ENCODE measurements around the gene ENTPD3.

The ENTPD3 gene

GRCh38 chr3:40404591-40405198 lies 17.7 kb downstream of the ENTPD3 start:
- DNase-seq (ENCODE audit: extremely low read depth in 1 of 2, low read depth in 1 of 2) = no peak

GRCh38 chr3:40407007-40407406 lies 20.0 kb downstream of the ENTPD3 start:
- no peak for DNase-seq (ENCODE audit: extremely low read depth in 1 of 2, low read depth in 1 of 2)

DNA sequence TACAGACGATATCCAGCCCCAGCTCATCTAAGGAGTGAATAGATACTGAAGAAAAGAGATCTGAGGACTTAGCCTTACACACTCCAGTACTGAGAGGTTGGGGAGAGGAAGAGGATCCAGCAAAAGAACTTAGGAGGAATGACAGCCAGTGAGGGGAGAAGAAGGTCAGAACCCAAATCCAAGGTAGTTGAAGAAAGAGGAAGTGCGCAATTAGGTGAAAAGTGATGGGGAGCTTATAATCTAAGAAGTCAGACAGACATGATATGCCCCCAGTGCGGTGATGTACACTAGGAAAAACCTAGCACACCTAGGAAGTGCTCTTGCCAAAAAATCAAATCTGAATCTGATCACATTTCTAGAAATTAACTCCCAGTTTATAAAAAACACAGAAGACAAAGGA lies 20.6 kb downstream of the ENTPD3 start:
- DNase-seq (ENCODE audit: extremely low read depth in 1 of 2, low read depth in 1 of 2) = no peak

DNA sequence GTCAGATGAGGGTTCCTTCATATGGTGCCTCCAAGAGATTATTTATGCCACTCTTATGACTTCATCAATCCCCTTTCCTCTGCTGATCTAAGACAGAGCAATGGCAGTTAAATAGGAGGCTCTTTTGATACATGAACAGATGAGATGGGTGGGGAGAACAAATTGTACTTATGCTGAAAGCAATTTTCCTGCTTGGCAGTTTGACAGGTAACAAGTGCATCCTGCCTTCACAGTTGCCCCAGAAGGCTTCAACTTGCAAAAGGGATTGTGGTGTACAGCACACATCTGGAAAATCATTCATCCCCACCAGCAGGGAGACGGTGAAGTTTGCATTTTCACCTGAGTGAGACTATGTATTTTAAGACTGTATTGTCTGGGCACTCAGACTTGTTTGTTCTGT lies 27.3 kb downstream of the ENTPD3 start:
- no peak for DNase-seq (ENCODE audit: extremely low read depth in 1 of 2, low read depth in 1 of 2)

- DNase-seq (ENCODE audit: extremely low read depth in 1 of 2, low read depth in 1 of 2) = no peak
Measured at GRCh38 chr3:40417845-40418543, 31.0 kb downstream of the ENTPD3 start.

DNA sequence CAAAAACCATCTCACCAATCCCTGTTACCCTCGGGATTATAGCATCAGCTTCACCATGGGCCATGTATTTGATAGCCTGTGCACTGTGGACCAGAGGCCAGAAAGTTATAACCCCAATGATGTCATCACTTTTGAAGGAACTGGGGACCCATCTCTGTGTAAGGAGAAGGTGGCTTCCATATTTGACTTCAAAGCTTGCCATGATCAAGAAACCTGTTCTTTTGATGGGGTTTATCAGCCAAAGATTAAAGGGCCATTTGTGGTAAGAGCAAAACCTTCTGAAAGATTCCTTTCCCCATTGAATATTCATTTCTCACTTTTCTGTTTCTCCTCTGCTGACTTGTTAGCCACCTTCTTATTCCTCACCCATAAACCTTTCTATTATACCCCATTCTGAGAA lies 35.9 kb downstream of the ENTPD3 start:
- no peak for DNase-seq (ENCODE audit: extremely low read depth in 1 of 2, low read depth in 1 of 2)

DNA sequence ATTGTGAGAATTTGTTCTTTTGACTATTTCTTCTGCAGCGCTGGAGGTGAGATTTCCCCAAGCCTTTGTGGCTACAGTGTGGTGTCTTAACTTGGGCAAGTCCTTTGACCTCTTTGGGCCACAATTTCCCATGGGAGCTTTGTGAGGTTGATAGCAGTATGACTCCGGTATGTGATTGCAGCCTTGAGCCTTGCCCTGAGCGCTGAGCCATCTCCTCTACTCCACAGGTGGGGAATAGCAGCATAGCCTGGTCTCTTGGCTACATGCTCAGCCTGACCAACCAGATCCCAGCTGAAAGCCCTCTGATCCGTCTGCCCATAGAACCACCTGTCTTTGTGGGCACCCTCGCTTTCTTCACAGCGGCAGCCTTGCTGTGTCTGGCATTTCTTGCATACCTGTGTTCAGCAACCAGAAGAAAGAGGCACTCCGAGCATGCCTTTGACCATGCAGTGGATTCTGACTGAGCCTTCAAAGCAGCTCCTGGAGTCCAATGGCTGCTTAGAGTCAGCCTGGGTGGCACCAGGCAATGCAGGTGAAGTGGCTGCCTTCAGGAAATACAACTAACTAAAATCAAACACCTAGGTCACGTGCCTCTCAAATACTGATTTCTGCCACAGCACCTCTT lies 40.2 kb downstream of the ENTPD3 start:
- DNase-seq (ENCODE audit: extremely low read depth in 1 of 2, low read depth in 1 of 2) = no peak

DNA sequence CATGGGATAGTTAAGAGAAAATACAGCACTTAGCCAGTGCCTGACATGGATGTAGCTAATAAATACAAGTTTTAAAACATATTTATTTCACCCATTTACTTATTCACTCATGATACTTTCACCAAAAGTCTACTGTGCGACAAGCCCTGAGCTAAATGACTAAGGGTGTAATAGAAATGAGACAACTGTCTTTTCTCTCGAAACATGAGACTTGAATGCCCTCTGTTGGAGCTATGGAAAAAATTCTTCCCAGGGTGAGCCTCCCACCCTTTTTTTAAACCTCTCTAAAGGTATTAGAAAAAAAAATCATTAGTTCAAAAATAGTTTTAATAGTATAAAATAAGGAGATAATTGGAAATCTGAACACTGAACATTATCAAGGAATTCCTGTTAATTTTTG lies 45.8 kb downstream of the ENTPD3 start:
- DNase-seq (ENCODE audit: extremely low read depth in 1 of 2, low read depth in 1 of 2) = no peak

DNA sequence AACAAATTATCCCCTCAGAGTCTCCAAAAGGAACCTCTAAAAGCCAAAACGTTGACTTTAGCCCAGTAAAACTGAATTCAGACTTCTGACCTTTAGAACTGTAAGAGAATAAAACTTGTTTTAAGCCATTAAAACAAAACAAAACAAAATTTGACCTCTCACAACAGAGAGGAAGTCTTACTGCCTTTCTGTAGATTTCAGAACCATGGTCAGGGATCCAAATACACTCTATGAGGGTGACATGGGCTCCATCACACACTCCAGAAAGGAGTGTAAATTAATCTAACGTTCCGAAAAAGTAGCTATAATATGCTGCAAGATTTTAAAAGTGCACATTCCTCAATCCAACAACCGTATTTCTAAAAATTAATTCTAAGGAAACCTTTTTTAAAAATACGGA lies 50.9 kb downstream of the ENTPD3 start:
- DNase-seq (ENCODE audit: extremely low read depth in 1 of 2, low read depth in 1 of 2) = no peak

GRCh38 chr3:40445062-40445461 lies 58.1 kb downstream of the ENTPD3 start:
- DNase-seq (ENCODE audit: extremely low read depth in 1 of 2, low read depth in 1 of 2) = no peak

GRCh38 chr3:40445880-40446279 lies 58.9 kb downstream of the ENTPD3 start:
- DNase-seq (ENCODE audit: extremely low read depth in 1 of 2, low read depth in 1 of 2) = no peak

DNA sequence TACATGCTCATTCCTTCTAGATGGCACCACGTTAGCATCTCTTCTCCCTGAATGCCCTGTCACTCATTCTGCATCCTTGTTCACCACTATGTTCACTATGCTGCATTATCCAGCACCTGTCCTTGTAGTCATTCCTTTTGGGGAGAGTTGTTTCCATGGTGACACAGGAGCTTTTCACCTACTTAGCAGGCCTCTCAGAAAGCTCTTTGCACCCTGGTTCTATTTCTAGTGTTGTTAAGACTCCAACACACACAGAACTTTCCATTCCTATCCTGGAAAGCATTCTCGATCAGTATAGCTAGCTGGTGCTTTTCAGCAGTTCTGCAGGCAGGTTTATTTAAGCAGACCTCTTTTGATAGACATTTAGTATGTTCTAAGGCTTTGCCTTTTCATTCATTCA lies 63.5 kb downstream of the ENTPD3 start:
- DNase-seq (ENCODE audit: extremely low read depth in 1 of 2, low read depth in 1 of 2) = no peak

DNA sequence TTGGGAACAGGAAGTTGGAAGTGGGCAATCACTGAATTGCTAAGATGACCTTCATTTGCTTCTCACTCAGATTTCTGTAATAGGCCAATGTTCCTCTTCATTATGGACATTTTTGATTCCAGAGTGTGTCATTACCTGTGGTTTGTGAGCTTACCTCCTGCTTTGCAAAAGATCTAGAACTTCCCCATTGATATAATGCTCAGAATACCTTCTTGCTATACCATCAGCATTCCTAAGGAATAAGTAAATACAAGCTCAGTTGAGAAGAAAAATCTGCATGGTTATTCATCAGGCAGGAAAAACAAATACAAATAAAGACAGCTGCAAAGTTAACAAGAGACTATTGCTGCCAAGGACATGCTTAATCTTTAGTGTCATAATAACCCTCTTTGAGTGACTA lies 64.6 kb downstream of the ENTPD3 start:
- no peak for DNase-seq (ENCODE audit: extremely low read depth in 1 of 2, low read depth in 1 of 2)

GRCh38 chr3:40452057-40452456 lies 65.1 kb downstream of the ENTPD3 start:
- no peak for DNase-seq (ENCODE audit: extremely low read depth in 1 of 2, low read depth in 1 of 2)

DNA sequence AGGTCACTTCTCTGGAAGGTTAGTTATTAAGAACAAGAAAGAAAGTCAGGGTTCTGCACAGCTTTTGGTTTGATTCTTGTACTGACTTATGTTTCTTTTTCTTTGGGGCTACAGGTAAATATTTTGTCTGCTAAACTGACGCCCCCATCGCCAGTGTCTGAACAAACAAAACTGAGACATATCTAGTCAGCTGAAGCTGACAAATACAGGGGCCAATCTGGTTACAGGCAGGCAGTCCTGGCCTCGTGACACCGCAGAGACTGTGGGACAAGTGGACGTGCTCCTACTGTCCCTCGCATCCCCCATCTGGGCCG lies 65.5 kb downstream of the ENTPD3 start:
- no peak for DNase-seq (ENCODE audit: extremely low read depth in 1 of 2, low read depth in 1 of 2)

DNA sequence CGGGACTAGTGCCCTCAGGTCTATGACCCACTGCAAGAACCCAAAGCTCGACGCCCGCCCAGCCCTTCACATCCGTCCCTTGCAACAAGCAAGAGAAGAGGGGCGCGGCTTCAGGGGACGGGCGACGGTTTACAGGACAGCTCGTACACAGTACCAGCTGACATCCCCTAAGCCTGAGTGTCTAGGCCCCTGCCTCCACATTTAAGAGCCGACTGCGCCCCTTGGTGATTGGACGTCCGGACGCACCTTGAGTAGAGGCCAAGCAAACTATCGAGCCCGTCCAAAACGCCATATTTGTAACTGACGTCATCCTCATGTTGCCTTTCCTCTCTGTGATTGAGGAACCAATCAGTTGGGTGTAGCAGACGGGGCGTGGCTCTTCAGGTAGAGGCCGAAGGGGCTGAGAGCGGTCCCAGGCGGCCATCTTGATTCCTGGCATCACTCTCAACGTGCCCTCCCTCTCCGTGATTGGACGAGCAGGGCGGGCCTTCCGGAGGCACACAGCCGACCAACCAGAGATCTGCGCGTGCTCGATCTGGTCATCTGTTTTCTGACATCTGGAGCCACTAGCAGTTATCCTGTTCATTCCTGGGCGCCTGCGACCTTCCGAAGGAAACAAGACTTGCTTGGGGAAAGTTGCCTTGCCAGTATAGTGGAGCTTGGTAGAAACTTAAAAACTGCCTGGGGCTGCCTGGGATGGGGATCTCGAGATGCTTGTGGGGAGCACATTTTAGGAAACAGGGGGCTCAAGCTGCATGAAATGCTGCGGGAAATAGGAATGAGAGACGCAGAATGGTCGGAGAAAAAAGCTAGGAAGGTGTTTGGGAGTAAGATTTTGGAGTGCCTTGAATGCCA lies 66.1 kb downstream of the ENTPD3 start:
- DNase-seq (ENCODE audit: extremely low read depth in 1 of 2, low read depth in 1 of 2) = peak; percentile 90 to 95

DNA sequence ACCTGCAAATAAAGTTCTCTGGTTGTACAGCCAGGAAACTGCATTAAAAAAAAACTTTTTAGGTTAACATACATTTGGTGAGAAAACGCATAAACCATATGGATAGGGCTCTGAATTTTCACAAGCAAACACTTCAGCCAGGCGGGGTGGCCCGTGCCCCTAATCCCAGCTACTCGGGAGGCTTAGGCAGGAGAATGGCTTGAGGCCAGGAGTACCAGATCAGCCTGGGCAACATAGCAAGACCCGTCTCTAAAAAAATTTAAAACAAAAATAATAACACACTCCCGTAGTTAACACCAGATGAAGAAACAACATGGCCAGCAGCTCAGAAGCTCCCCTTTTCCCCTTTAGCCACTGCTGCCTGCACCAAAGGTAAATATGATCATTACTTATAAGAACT lies 66.9 kb downstream of the ENTPD3 start:
- no peak for DNase-seq (ENCODE audit: extremely low read depth in 1 of 2, low read depth in 1 of 2)

- no peak for DNase-seq (ENCODE audit: extremely low read depth in 1 of 2, low read depth in 1 of 2)
Measured at GRCh38 chr3:40455328-40455727, 68.3 kb downstream of the ENTPD3 start.

GRCh38 chr3:40456279-40456939 lies 69.4 kb downstream of the ENTPD3 start:
- no peak for DNase-seq (ENCODE audit: extremely low read depth in 1 of 2, low read depth in 1 of 2)

DNA sequence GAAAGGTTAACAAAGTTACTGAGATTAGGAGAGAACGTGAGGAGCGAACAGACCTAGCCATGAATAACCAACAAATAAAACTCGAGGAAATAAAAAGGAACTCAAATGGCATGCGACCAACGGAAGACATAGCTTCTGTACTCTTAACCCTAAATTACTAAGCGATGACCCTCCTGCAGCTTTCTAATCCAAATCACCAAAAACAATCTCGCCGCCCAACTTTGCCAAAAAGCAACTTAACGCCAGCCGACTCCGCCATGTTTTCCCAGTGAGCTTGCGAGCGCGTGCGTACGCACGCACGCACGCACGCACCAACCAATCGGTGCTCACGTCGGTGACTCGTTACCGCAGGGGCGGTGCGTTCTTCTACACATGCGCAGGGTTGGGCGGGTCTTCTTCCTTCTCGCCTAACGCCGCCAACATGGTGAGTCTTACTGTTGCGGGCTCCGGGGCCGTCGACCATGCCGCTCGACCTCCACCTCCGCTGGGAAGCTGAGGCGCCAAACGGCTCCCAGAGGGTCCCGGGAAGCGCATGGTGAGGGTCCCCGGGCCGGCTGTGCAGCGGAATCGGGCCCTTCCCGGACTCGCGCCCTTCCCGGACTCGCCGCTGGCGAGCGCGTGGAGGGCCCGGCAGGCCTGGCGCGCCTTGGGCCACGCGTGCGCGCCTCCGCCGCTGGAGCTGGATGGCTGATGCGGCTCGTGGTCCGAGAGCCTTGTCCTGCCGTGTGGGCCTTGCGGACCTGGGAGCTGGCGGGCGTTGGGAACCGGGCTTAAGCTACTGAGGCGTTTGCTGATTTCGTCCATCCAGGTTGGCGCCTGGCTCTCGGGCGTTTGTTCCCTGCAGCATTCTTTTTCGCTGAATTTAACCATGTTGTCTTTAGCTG lies 70.2 kb downstream of the ENTPD3 start, which contains the start of gene RPL14:
Gene RPL14, plus strand, starts transcription at position 400 of the 884 bp plus-strand sequence. Its CDS starts 133 bp downstream, at position 533.
- peak; percentile 81 to 93 for DNase-seq (ENCODE audit: extremely low read depth in 1 of 2, low read depth in 1 of 2)

Data from stimulated activated CD8-positive, alpha-beta memory T cell treated with anti-CD3 and anti-CD28 coated beads, Interleukin-7, amount 100 ng/mL, for 48 hours (primary cell).